ENCODE data around the gene KISS1.

Gene KISS1

GRCh38 chr1:204201348-204202040 lies 5.2 kb upstream of the KISS1 start:
- Histone ChIP-seq H3K36me3 (ENCODE audit: control insufficient read depth in 2 of 2, insufficient read depth in 1 of 2, low read length in 2 of 2) (no peaks in the 10 kb centered on the region), H3K4me3 (ENCODE audit: low read depth, low read length) (no peak overlapping the region), H3K4me1 (ENCODE audit: control insufficient read depth, insufficient read depth, low read length) (no peaks in the 10 kb centered on the region), H3K9me3 (ENCODE audit: control insufficient read depth, insufficient read depth, low read depth, low read length) (no peaks in the 10 kb centered on the region), H3K27ac (ENCODE audit: extremely low read depth, low read depth, low read length) (no peak overlapping the region)
- ChIA-PET CTCF (no interaction called here), POLR2A (interaction anchor here (0.6 kb wide), 1 partner anchor 16 kb away, joined by 4 read pairs; no protein-coding TSS in a partner anchor)
- TF ChIP-seq ZNF354C (tag by site-specific recombination; IDR thresholded peaks at IDR 0.05; ENCODE audit: borderline replicate concordance, low read depth): no peak
- no peak for TF ChIP-seq ZNF16 (tag by site-specific recombination; IDR thresholded peaks at IDR 0.05; ENCODE audit: low read depth)
- TF ChIP-seq ZNF654 (tag by site-specific recombination; IDR thresholded peaks at IDR 0.05; ENCODE audit: low read depth): no peak
- TF ChIP-seq ZNF76 (tag by site-specific recombination; IDR thresholded peaks at IDR 0.05; ENCODE audit: borderline replicate concordance, low read depth): no peak
- TF ChIP-seq ZSCAN5A (tag by site-specific recombination; IDR thresholded peaks at IDR 0.05): no peak

GRCh38 chr1:204199579-204199978 lies 3.3 kb upstream of the KISS1 start:
- Histone ChIP-seq H3K4me1 (ENCODE audit: control insufficient read depth, insufficient read depth, low read length) (no peaks in the 10 kb centered on the region), H3K27ac (ENCODE audit: extremely low read depth, low read depth, low read length) (no peak overlapping the region), H3K9me3 (ENCODE audit: control insufficient read depth, insufficient read depth, low read depth, low read length) (no peaks in the 10 kb centered on the region), H3K4me3 (ENCODE audit: low read depth, low read length) (no peak overlapping the region), H3K36me3 (ENCODE audit: control insufficient read depth in 2 of 2, insufficient read depth in 1 of 2, low read length in 2 of 2) (no peaks in the 10 kb centered on the region)
- TF ChIP-seq KLF7 (tag by site-specific recombination; IDR thresholded peaks at IDR 0.05; ENCODE audit: borderline replicate concordance): no peak
- TF ChIP-seq ZNF560 (tag by site-specific recombination; IDR thresholded peaks at IDR 0.05; ENCODE audit: borderline replicate concordance): no peak
- TF ChIP-seq ZNF843 (tag by site-specific recombination; IDR thresholded peaks at IDR 0.05): no peak
- no peak for TF ChIP-seq SCRT1 (tag by site-specific recombination; IDR thresholded peaks at IDR 0.05; ENCODE audit: borderline replicate concordance)
- no peak for TF ChIP-seq CTCF (tag by site-specific recombination; IDR thresholded peaks at IDR 0.05)
- TF ChIP-seq KLF9 (tag by site-specific recombination; IDR thresholded peaks at IDR 0.05; ENCODE audit: low read depth): no peak
- no peak for TF ChIP-seq ZNF398 (tag by site-specific recombination; IDR thresholded peaks at IDR 0.05)
- TF ChIP-seq ZNF514 (tag by site-specific recombination; IDR thresholded peaks at IDR 0.05): no peak
- no peak for TF ChIP-seq KLF8 (tag by site-specific recombination; IDR thresholded peaks at IDR 0.05)
- no peak for TF ChIP-seq ZNF24 (tag by site-specific recombination; IDR thresholded peaks at IDR 0.05)
- no peak for TF ChIP-seq ZNF501 (tag by site-specific recombination; IDR thresholded peaks at IDR 0.05)
- TF ChIP-seq ZSCAN23 (tag by site-specific recombination; IDR thresholded peaks at IDR 0.05): no peak
- no peak for TF ChIP-seq KLF1 (tag by site-specific recombination; IDR thresholded peaks at IDR 0.05)
- TF ChIP-seq ZNF266 (tag by site-specific recombination; IDR thresholded peaks at IDR 0.05; ENCODE audit: low read depth): no peak
- no peak for TF ChIP-seq ZNF211 (tag by site-specific recombination; IDR thresholded peaks at IDR 0.05; ENCODE audit: low read depth)
- ChIA-PET CTCF (interaction anchor here (1.1 to 3.2 kb wide), 5 partner anchors 9 to 59 kb away, joined by 3 to 18 read pairs (median 6); no protein-coding TSS in a partner anchor), POLR2A (no interaction called here)
